T-helper 2 cell treated with Interferon-gamma antibody and Interleukin-4, amounts not matched to agents 100 ng/mL and 5 ng/mL, for 36 hours (primary cell): ENCODE data around the gene SHISA6. TPM values are rescaled to one million over a fixed set of nuclear protein-coding genes. Genes with fewer than 3 reads are reported as not detected.

Experiments
- intact Hi-C: fragments of 100-400 bp; cut with micrococcal nuclease; formaldehyde crosslinking; loops from one replicate; pipeline ENCODE4 v1.15.1; 2023
- total RNA-seq: library from RNA; stranded (reverse); gene quantifications from 2 replicates; pipeline ENCODE4 v1.2.3, GENCODE V29; 2022

Gene SHISA6
- not detected in 2 replicates for total RNA-seq

GRCh38 chr17:11240841-11241610 is at the start of gene SHISA6:
SHISA6 (plus strand) TSS chr17:11241213.
- intact Hi-C loops: no loop called here

DNA sequence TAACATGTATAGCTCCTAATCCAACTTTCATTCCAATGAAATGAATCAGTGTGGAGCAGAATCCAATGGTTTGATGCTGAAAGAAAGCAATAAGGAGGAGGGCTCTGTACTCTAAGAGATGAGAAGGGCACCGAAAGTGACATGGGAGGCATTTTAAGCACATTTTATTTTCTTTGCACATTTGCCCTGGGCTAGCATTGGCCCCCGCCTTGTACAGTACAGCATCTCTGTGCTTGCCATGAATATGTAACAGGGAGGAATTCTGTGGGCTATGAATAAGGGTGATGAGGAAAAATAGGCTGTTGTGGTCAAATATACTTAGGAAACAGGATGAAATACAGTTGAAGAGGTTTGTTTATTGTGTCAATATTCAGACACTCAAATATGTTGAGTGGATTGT is 45.2 kb upstream of the SHISA6 start:
- intact Hi-C loops: no loop called here

GRCh38 chr17:11204991-11205390 is 36.0 kb upstream of the SHISA6 start:
- intact Hi-C loops: no loop called here

DNA sequence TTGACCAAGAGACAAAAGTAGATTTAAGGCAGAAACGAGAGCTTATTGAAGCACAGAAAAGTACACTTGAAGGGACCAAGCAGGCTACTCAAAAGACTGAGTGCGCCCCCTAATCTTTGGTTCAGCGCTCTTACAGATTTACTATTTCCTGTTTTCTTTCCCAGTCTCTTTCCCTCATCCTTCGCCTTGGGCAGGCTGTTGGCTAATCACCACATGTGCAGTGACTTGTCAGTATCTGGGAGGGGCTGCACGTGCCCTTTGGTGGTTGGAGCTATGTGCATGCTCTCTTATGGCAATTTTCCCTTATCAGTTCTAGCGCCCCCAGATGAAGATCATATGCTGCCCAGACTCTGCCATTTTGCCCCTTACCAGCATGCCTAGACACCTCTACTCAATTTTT is 35.4 kb upstream of the SHISA6 start:
- intact Hi-C loops: no loop called here

DNA sequence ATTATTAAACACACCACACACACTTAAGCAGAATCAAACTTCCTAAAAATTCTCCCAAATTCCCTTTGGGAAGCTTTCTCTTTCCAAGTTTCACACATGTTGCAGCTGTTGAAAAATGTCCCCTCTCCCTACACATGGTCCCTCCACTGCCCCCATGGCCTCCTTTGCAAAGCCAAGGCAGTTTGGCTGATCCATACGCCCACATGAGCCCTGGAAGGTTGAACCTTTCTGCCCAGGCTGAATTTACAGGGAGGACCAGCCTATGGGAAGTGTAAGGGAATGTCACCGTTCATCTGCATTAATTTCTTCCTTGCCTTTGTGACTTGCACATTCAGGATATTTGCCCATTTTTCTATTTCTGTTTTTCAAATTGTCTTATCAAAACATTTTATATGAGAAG is 31.1 kb upstream of the SHISA6 start:
- intact Hi-C loops: no loop called here

GRCh38 chr17:11212792-11213191 is 28.2 kb upstream of the SHISA6 start:
- intact Hi-C loops: no loop called here

DNA sequence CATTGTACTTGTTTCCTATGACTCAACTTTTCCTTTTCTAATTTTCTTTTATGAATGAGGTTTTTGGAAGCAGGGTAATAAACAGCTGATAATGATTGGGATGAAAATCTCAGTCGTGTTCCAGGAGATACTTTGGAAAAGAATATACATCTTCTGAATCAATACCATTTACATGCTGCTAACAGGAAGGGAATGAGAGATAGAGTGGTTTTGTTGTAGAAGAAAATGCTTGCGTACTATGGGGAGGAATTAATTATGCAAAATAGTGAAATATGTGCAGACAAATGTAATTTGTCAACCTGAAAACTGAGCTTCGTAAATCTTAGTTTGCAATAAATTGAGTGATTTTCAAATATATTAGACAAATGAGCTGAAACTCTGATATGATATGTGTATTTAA is 24.0 kb upstream of the SHISA6 start:
- intact Hi-C loops: no loop called here

DNA sequence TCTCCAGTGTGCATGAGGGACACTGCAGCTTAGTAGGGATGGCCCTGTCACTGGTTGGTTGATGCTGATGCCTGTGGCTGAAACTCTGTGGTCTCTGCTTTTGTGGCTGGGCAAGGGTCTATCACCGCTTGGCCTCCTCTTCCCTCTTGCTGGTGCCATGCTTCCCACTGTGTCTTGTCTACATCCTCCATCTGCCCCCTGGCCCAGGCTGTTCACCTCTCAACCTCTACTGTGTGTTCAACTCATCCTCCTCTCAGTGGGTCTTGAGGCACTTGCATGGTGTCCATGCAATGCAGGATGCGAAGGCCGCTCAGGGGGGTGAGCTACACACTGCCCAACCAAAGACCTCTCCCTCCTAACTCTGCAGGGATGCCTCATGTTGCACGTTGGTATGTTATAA is 19.8 kb upstream of the SHISA6 start:
- intact Hi-C loops: no loop called here

DNA sequence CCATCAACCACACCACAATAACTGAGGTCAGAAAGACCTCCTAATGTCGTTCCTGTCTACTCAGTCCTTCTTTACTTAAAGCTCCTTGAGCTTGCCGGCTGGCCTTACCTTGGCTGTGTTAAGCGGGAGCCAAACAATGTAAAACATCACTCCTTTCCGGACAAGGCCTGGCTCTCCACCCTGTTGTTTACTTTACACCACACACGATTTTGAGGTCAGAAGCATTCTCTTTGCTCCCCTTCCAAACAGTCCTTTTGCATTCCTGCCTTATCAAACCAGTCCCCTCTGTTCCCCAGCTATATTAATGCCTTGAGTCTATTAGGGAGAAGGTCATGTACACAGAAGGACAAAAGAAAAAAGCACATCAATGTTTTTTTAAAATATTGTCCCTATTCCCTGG is 19.3 kb upstream of the SHISA6 start:
- intact Hi-C loops: no loop called here

- intact Hi-C loops: no loop called here
Observed at GRCh38 chr17:11238705-11239104, 2.3 kb upstream of the SHISA6 start.

DNA sequence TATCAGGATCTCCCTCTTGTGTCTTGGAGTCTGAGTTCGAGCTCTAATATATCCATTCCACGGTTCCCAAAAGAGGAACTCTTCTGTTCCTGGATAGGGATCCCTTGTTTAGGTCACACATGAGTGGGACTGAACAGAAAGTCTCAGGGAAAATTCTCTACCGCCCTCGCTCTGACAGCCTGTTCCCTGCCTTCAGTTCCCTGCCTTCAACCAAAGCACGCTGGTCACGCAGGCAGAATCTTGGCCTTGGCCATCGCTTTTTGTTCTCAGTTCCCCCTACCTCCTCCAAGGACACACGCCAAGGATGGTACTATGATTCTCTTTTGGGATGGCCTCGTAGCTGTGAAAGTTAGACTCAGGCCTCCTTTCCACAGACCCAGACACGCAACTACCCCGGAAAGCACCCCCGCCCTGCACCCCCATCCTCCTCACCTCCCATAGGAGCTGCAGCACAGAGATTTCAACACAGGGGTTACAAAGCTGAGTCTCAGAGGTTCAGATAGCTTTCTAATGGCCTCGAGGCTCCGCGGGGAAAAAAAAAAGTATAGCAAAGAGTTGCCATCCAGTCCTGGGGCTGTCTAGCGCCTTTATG is 1.5 kb upstream of the SHISA6 start:
- intact Hi-C loops: no loop called here

DNA sequence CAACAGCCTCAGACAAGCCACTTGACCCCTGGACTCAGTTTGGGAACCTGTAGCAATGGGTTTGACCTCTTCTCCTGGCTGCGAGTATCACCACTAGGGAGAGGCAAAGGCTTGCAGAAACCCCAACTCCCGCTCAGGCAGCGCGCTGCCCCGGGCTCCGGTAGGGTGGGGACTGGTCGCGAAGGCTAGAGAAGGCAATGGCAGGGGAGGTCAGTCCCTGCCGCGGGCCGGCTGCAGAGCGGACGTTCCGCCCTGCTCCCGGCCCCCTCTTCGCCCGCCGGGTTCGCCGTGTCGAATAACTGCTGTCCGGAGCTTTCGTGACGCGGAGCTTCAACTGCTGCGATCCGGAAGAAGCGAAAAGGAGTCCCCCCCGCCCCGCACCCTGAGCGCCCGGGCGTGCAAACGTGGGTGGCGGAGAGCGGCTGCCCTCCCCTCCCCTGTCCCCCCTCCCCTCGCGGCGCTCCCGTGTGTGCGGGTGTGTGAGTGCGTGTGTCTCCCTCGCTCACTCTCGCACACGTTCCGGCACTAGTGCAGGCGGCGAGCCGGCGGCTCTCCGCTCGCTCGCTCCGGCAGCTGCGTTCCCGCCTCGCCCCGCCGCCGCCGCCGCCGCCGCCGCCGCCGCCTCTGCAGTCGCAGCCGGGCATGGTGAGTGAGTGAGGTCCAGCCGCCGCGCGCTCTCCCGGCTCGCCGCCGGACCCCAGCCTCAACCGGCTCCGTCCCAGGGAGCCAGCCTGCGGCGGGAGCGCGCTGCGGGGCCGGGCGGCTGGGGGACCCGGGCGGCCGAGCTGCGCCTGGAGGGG is 772 bp upstream of the SHISA6 start:
- intact Hi-C loops: no loop called here

DNA sequence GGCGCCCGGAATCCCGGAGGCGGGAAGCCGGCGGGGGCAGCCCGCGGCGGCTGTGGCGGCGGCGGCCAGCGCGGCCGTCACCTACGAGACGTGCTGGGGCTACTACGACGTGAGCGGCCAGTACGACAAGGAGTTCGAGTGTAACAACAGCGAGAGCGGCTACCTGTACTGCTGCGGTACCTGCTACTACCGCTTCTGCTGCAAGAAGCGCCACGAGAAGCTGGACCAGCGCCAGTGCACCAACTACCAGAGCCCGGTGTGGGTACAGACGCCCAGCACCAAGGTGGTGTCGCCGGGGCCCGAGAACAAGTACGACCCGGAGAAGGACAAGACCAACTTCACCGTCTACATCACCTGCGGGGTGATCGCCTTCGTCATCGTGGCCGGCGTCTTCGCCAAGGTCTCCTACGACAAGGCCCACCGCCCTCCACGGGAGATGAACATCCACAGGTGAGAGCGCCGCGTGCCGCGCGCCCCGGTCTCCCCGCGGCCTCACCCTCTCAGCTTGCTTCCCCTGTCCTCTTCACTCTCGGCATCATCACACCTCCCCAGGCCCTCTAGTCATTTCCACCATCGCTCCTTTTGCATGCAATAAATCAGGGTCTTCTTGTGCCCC is 706 bp downstream of the SHISA6 start:
- intact Hi-C loops: no loop called here

GRCh38 chr17:11242411-11242810 is 1.4 kb downstream of the SHISA6 start:
- intact Hi-C loops: no loop called here

- intact Hi-C loops: no loop called here
Observed at GRCh38 chr17:11244776-11245175, 3.8 kb downstream of the SHISA6 start.

- intact Hi-C loops: no loop called here
Observed at GRCh38 chr17:11245187-11245586, 4.2 kb downstream of the SHISA6 start.

GRCh38 chr17:11245791-11246190 is 4.8 kb downstream of the SHISA6 start:
- intact Hi-C loops: no loop called here

DNA sequence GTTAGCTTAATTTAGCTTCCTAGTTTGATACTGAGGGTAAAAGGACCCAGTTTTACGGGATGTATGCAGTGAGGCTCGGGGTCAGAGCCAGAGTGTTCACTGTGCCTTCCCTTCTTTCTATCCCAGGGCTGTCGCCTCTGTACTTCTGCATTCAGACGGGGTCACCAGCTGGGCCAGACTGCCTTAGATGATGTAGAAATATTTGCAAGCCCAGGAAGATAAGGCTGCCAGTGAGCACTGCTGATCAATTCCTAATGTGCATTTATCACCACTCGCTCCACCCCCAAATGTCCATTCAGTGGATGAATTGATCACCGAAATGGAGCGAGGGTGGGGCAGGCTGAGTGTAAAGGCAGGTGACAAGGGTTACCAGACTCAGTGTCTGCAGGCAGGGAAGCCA is 9.1 kb downstream of the SHISA6 start:
- intact Hi-C loops: no loop called here

DNA sequence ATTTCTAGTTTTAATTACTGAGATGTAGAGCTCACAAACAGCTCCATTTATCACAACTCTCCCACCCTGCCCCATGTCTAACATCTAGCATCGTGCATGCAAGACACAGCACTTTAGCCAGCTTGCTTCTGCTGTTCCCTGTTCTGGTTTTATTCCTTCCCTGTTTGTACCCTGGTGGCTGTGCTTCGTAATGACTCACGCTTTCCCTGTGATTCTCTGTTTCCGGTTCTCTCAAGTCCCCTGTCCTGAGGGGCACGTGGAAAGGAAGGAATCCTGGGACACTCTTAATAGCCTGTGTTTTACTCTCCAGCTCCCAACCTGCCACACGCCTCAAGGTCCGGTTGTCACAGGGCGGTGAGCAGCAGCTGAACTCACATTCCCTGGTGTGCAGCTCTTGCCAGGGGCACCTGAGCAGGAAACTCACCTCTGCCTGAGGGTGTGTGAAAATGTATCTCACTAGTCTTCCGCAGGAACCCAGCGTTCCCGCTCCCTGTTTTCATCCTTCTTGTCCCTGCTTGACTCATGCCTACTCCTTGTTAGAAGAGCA is 10.6 kb downstream of the SHISA6 start:
- intact Hi-C loops: no loop called here

DNA sequence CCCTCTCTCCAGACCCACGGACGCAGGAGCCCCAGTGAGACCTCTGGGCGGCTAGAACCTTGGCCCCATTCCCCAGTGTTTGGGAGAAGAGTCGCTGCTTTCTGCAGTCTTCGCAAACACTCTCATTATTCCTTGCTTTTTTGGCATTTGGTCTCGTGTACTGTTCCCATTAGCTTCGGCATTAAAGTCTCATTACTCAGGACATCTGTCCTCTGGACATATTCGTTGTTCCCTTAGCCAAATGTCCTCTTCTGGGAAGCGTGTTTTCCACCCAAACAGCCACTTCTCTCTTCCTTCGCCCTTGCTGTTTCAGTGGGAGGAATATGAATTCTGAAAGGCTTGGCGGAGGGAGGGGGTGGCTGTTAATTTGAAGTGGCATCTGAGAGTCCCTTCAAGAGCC is 11.1 kb downstream of the SHISA6 start:
- intact Hi-C loops: no loop called here

DNA sequence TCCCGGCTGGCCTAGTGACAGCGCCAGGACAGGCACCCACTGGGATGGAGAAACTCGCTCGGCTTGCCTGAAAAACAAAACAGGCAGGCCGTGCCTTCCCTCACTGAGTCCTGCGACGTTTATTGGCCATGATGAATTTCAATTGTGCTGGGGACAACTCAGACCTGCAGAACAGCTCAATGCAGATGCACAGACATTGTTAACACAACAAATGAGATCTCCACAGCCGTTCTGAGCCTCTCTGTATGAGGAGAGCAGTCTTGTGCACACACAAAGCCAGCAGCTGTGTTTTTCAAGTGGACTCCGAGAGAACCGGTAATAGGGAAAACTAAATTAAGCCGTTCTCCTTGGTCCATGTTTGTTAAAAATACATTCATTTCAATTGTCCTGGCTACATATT is 15.9 kb downstream of the SHISA6 start:
- intact Hi-C loops: no loop called here
